Stimulated activated CD8-positive, alpha-beta memory T cell treated with anti-CD3 and anti-CD28 coated beads, Interleukin-4, amount 100 ng/mL, for 24 hours (primary cell): ENCODE data around the gene FABP6.
"Not testable (repeated sequence)": the region's sequence is repeated elsewhere in the genome, so short reads cannot be mapped to it uniquely, and the experiment has no call there.

Experiments
- DNase-seq: peaks from one replicate; pipeline ENCODE4 v3.0.0-alpha.2; 2020; ENCODE audit warnings: low read depth

FABP6 gene

GRCh38 chr5:160221082-160221481 is 8.2 kb upstream of the FABP6 start:
- no peak for DNase-seq

GRCh38 chr5:160227012-160227411 is 2.3 kb upstream of the FABP6 start:
- DNase-seq, result no peak

GRCh38 chr5:160230686-160231527 is 1.6 kb downstream of the FABP6 start:
- no peak for DNase-seq

- DNase-seq, result no peak
These were observed 2.6 kb downstream of the FABP6 start for GRCh38 chr5:160231783-160232342.

- DNase-seq, result no peak
These were observed 3.9 kb downstream of the FABP6 start for GRCh38 chr5:160233215-160233614.

GRCh38 chr5:160235731-160236130 is 6.4 kb downstream of the FABP6 start:
- no peak for DNase-seq

GRCh38 chr5:160237571-160238093 is 8.3 kb downstream of the FABP6 start:
- no peak for DNase-seq

- DNase-seq, result no peak
These were observed 11.0 kb downstream of the FABP6 start for GRCh38 chr5:160240350-160240749.

- DNase-seq, result no peak
These were observed 12.8 kb downstream of the FABP6 start for GRCh38 chr5:160242145-160242544.

GRCh38 chr5:160245506-160246086 is 16.3 kb downstream of the FABP6 start:
- DNase-seq, result no peak

GRCh38 chr5:160249570-160249969 is 20.3 kb downstream of the FABP6 start:
- DNase-seq, result not testable (repeated sequence)

- DNase-seq, result no peak
These were observed 20.9 kb downstream of the FABP6 start for GRCh38 chr5:160250226-160250625.

GRCh38 chr5:160250826-160251225 is 21.5 kb downstream of the FABP6 start:
- DNase-seq, result no peak

GRCh38 chr5:160251406-160252155 is 22.3 kb downstream of the FABP6 start:
- no peak for DNase-seq

GRCh38 chr5:160252916-160253315 is 23.6 kb downstream of the FABP6 start:
- no peak for DNase-seq

GRCh38 chr5:160253441-160253840 is 24.1 kb downstream of the FABP6 start:
- no peak for DNase-seq

- DNase-seq, result no peak
These were observed 25.4 kb downstream of the FABP6 start for GRCh38 chr5:160254706-160255105.

- DNase-seq, result no peak
These were observed 30.0 kb downstream of the FABP6 start for GRCh38 chr5:160259341-160259740.

- DNase-seq, result no peak
These were observed 30.9 kb downstream of the FABP6 start for GRCh38 chr5:160260006-160260775.

- DNase-seq, result no peak
These were observed 31.8 kb downstream of the FABP6 start for GRCh38 chr5:160260881-160261815.
